SU-DHL-6 (cell line): ENCODE results near the gene LRP1B.

Source experiments
- H2AFZ ChIP-seq: fragments of 200-600 bp; sonication (generic); 2 replicates; pipeline ENCODE4 v1.6.1; 2014; ENCODE audit warnings: low read depth, mild to moderate bottlenecking, moderate library complexity, mixed read lengths, antibody characterized with exemption, low read length; ENCODE audit not compliant: severe bottlenecking
- H3F3A ChIP-seq: fragments of 200-600 bp; shearing (Covaris generic); 2 replicates; pipeline ENCODE4 v1.6.0; 2016; ENCODE audit warnings: antibody characterized with exemption, mild to moderate bottlenecking; ENCODE audit not compliant: insufficient read depth
- H3K27ac ChIP-seq: fragments of 200-600 bp; sonication (generic); 2 replicates; pipeline ENCODE4 v1.5.1; 2016; ENCODE audit warnings: low read depth, mild to moderate bottlenecking, low read length, moderate library complexity, mixed read lengths
- H3K27me3 ChIP-seq: fragments of 200-600 bp; sonication (generic), shearing (Covaris generic); 2 replicates; pipeline ENCODE4 v1.6.0; 2014; ENCODE audit warnings: mild to moderate bottlenecking, low read length
- H3K36me3 ChIP-seq: fragments of 200-600 bp; sonication (generic); 2 replicates; pipeline ENCODE4 v1.6.1; 2014; ENCODE audit warnings: mild to moderate bottlenecking, low read length, mixed read lengths
- H3K4me2 ChIP-seq: fragments of 300-600, 200-600 bp; shearing (Covaris generic), sonication (generic); 2 replicates; pipeline ENCODE4 v1.6.0; 2014; ENCODE audit warnings: low read length, low read depth, mild to moderate bottlenecking; ENCODE audit not compliant: poor library complexity, severe bottlenecking
- H3K4me3 ChIP-seq: fragments of 200-600 bp; sonication (generic); 2 replicates; pipeline ENCODE4 v1.5.1; 2014; ENCODE audit warnings: antibody characterized with exemption, low read length, mild to moderate bottlenecking, mixed read lengths; ENCODE audit not compliant: insufficient read depth, poor library complexity, severe bottlenecking
- H3K79me2 ChIP-seq: fragments of 200-600 bp; sonication (generic); 2 replicates; pipeline ENCODE4 v1.6.1; 2014; ENCODE audit warnings: mild to moderate bottlenecking, low read length, moderate library complexity; ENCODE audit not compliant: insufficient read depth
- H3K9ac ChIP-seq: fragments of 200-600 bp; sonication (generic); 2 replicates; pipeline ENCODE4 v1.7.0; 2014; ENCODE audit warnings: mild to moderate bottlenecking, low read length
- H3K9me2 ChIP-seq: fragments of 200-600 bp; sonication (generic); replicated peaks from 2 replicates; pipeline ENCODE4 v1.6.1; 2014; ENCODE audit warnings: low read length; ENCODE audit not compliant: insufficient read depth
- H3K9me3 ChIP-seq: fragments of 200-600 bp; sonication (generic); 2 replicates; pipeline ENCODE4 v1.6.1; 2014; ENCODE audit warnings: low read length, mixed read lengths; ENCODE audit not compliant: insufficient read depth
- H4K20me1 ChIP-seq: fragments of 200-600 bp; sonication (generic); 2 replicates; pipeline ENCODE4 v1.6.1; 2014; ENCODE audit warnings: low read depth, mild to moderate bottlenecking, antibody characterized with exemption, low read length, moderate library complexity, mixed read lengths
- EZH2phosphoT487 ChIP-seq: fragments of 200-600 bp; sonication (generic), shearing (Covaris generic); conservative IDR thresholded peaks from 2 replicates; pipeline ENCODE4 v1.6.1; 2018; ENCODE audit warnings: mild to moderate bottlenecking, antibody characterized with exemption, low read length, moderate library complexity, mixed read lengths
- TF ChIP-seq, protein P1 (sequence below): fragments of 200-600 bp; sonication (generic); IDR thresholded peaks from one replicate; pipeline ENCODE4 v1.5.1; 2017; ENCODE audit warnings: antibody characterized with exemption, mild to moderate bottlenecking, low read length, moderate library complexity; ENCODE audit not compliant: insufficient read depth, poor library complexity, severe bottlenecking

Gene LRP1B

GRCh38 chr2:141598982-141599381 is 531.8 kb downstream of the LRP1B start:
- Histone ChIP-seq H4K20me1 (no peaks in the 10 kb centered on the region), H3K27ac (no peak overlapping the region), H3K9me2 (no peaks in the 10 kb centered on the region), H3K36me3 (no peaks in the 10 kb centered on the region), H3K9ac (no peak overlapping the region), H3K9me3 (0 out of 2 replicates have a peak, but pooled peaks cover 3% of the 10 kb centered on the region), H3K79me2 (no peaks in the 10 kb centered on the region), H2AFZ (no peak overlapping the region), H3F3A (no peaks in the 10 kb centered on the region), H3K27me3 (no peaks in the 10 kb centered on the region), H3K4me2 (no peak overlapping the region), H3K4me3 (no peak overlapping the region)
- TF ChIP-seq, protein P1, sequence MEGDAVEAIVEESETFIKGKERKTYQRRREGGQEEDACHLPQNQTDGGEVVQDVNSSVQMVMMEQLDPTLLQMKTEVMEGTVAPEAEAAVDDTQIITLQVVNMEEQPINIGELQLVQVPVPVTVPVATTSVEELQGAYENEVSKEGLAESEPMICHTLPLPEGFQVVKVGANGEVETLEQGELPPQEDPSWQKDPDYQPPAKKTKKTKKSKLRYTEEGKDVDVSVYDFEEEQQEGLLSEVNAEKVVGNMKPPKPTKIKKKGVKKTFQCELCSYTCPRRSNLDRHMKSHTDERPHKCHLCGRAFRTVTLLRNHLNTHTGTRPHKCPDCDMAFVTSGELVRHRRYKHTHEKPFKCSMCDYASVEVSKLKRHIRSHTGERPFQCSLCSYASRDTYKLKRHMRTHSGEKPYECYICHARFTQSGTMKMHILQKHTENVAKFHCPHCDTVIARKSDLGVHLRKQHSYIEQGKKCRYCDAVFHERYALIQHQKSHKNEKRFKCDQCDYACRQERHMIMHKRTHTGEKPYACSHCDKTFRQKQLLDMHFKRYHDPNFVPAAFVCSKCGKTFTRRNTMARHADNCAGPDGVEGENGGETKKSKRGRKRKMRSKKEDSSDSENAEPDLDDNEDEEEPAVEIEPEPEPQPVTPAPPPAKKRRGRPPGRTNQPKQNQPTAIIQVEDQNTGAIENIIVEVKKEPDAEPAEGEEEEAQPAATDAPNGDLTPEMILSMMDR, result no peak
- no peak for TF ChIP-seq EZH2phosphoT487

- Histone ChIP-seq H2AFZ (no peak overlapping the region), H3K4me2 (no peak overlapping the region), H3F3A (no peaks in the 10 kb centered on the region), H3K9ac (no peak overlapping the region), H3K27me3 (no peaks in the 10 kb centered on the region), H3K4me3 (no peak overlapping the region), H3K36me3 (no peaks in the 10 kb centered on the region), H3K9me3 (0 out of 2 replicates have a peak, but pooled peaks cover 3% of the 10 kb centered on the region), H3K27ac (no peak overlapping the region), H3K79me2 (no peaks in the 10 kb centered on the region), H3K9me2 (no peaks in the 10 kb centered on the region), H4K20me1 (no peaks in the 10 kb centered on the region)
- TF ChIP-seq, protein P1, result no peak
- no peak for TF ChIP-seq EZH2phosphoT487
Measured at GRCh38 chr2:141595316-141595920, 535.4 kb downstream of the LRP1B start.

GRCh38 chr2:141591787-141592186 is 539.0 kb downstream of the LRP1B start:
- no peak overlapping the region for H3K4me2 ChIP-seq
- H3K9me2 ChIP-seq, result no peaks in the 10 kb centered on the region
- H2AFZ ChIP-seq, result no peak overlapping the region
- H3K4me3 ChIP-seq, result no peak overlapping the region
- no peak overlapping the region for H3K27ac ChIP-seq
- no peak overlapping the region for H3K9ac ChIP-seq
- H3K9me3 ChIP-seq, result 0 out of 2 replicates have a peak, but pooled peaks cover 3% of the 10 kb centered on the region
- no peaks in the 10 kb centered on the region for H3K27me3 ChIP-seq
- no peaks in the 10 kb centered on the region for H3K79me2 ChIP-seq
- H4K20me1 ChIP-seq, result no peaks in the 10 kb centered on the region
- TF ChIP-seq, protein P1, result no peak
- no peak for TF ChIP-seq EZH2phosphoT487
- no peaks in the 10 kb centered on the region for H3F3A ChIP-seq
- no peaks in the 10 kb centered on the region for H3K36me3 ChIP-seq
